Neural progenitor cell (in vitro differentiated cells): ENCODE data around the gene FAM90A1.
"Not testable (repeated sequence)": the region's sequence is repeated elsewhere in the genome, so short reads cannot be mapped to it uniquely, and the experiment has no call there.

Experiments
- EZH2 ChIP-seq: fragments of 200-600 bp; sonication (generic); IDR thresholded peaks from 2 replicates; pipeline ENCODE4 v1.6.1; 2017; ENCODE audit warnings: antibody characterized with exemption, mild to moderate bottlenecking, moderate library complexity
- EZH2phosphoT487 ChIP-seq: fragments of 200-600 bp; sonication (generic); IDR thresholded peaks from 2 replicates; pipeline ENCODE4 v1.6.1; 2017; ENCODE audit warnings: antibody characterized with exemption
- TF ChIP-seq, protein P1 (sequence below): fragments of 200-600 bp; sonication (generic); IDR thresholded peaks from 2 replicates; pipeline ENCODE4 v1.5.1; 2017; ENCODE audit warnings: antibody characterized with exemption, mild to moderate bottlenecking

DNA sequence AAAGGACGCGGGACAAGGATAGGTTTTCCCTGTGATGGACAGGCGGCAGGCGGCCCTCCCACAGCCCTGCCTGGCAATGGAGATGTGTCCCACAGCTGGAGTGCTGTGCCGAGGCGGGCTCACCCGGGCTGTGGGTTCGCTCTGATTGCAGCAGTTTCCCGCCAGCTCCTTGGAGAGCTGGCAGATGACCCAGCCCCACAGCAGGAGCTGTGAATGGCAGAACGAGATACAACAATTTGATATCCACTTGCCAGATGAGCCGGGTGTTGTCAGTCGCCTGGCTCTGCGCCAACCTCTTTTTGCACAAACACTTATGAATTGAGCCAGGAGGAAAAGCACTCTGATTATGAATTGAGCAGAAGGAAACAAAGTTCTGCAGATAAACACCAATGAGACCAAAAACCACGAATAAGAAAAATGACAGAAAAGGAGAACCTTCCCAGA lies 33.7 kb upstream of the FAM90A1 start:
- TF ChIP-seq, protein P1, sequence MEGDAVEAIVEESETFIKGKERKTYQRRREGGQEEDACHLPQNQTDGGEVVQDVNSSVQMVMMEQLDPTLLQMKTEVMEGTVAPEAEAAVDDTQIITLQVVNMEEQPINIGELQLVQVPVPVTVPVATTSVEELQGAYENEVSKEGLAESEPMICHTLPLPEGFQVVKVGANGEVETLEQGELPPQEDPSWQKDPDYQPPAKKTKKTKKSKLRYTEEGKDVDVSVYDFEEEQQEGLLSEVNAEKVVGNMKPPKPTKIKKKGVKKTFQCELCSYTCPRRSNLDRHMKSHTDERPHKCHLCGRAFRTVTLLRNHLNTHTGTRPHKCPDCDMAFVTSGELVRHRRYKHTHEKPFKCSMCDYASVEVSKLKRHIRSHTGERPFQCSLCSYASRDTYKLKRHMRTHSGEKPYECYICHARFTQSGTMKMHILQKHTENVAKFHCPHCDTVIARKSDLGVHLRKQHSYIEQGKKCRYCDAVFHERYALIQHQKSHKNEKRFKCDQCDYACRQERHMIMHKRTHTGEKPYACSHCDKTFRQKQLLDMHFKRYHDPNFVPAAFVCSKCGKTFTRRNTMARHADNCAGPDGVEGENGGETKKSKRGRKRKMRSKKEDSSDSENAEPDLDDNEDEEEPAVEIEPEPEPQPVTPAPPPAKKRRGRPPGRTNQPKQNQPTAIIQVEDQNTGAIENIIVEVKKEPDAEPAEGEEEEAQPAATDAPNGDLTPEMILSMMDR = not testable (repeated sequence)
- TF ChIP-seq EZH2, EZH2phosphoT487: not testable (repeated sequence)
